ENCODE data around the gene TMBIM6. TPM values are rescaled to one million over a fixed set of nuclear protein-coding genes. Genes with fewer than 3 reads are reported as not detected.

TMBIM6 gene
- total RNA-seq, 2 donors from 2014 or later = 232 to 244 TPM

GRCh38 chr12:49698619-49699545 lies 42.5 kb upstream of the TMBIM6 start:
- DNase-seq (ENCODE audit: low spot score) = no peak
- Histone ChIP-seq H3K4me1 (ENCODE audit: control insufficient read depth in 1 of 2, low read depth in 2 of 2) (peaks cover 21 to 25% of the 10 kb centered on the region in 2 donors), H3K4me3 (peak overlapping the region; percentile 47)

GRCh38 chr12:49702009-49702408 lies 39.3 kb upstream of the TMBIM6 start:
- no peak for TF ChIP-seq CTCF (IDR thresholded peaks at IDR 0.05)

More at GRCh38 chr12:49698619-49699545, 42.5 kb upstream of the TMBIM6 start:
- H3K36me3 ChIP-seq = no peaks in the 10 kb centered on the region
- H3K27me3 ChIP-seq (replicated peaks; ENCODE audit: insufficient read depth) = no peaks in the 10 kb centered on the region
- no peaks in the 10 kb centered on the region for H3K9me3 ChIP-seq
- ATAC-seq (ENCODE audit: insufficient number of reproducible peaks, low FRiP score, low read depth) = peak; percentile 37
- peak overlapping the region; percentile 41 to 73 for H3K27ac ChIP-seq
- TF ChIP-seq CTCF (IDR thresholded peaks at IDR 0.05) = no peak

GRCh38 chr12:49702676-49703215 lies 38.6 kb upstream of the TMBIM6 start:
- Histone ChIP-seq H3K36me3 (no peaks in the 10 kb centered on the region), H3K4me1 (ENCODE audit: control insufficient read depth in 1 of 2, low read depth in 2 of 2) (peaks cover 27 to 46% of the 10 kb centered on the region in 2 donors), H3K27me3 (replicated peaks; ENCODE audit: insufficient read depth) (no peaks in the 10 kb centered on the region), H3K27ac (no peak overlapping the region), H3K4me3 (no peak overlapping the region), H3K9me3 (no peaks in the 10 kb centered on the region)
- DNase-seq (ENCODE audit: low spot score) (no peak), ATAC-seq (ENCODE audit: insufficient number of reproducible peaks, low FRiP score, low read depth) (no peak)
- TF ChIP-seq CTCF (IDR thresholded peaks at IDR 0.05) = no peak

More at GRCh38 chr12:49702009-49702408, 39.3 kb upstream of the TMBIM6 start:
- peaks cover 27 to 45% of the 10 kb centered on the region in 2 donors for H3K4me1 ChIP-seq (ENCODE audit: control insufficient read depth in 1 of 2, low read depth in 2 of 2)
- DNase-seq (ENCODE audit: low spot score) = no peak
- H3K9me3 ChIP-seq = no peaks in the 10 kb centered on the region
- H3K36me3 ChIP-seq = no peaks in the 10 kb centered on the region
- no peak overlapping the region for H3K4me3 ChIP-seq
- no peak overlapping the region for H3K27ac ChIP-seq
- no peak for ATAC-seq (ENCODE audit: insufficient number of reproducible peaks, low FRiP score, low read depth)
- H3K27me3 ChIP-seq (replicated peaks; ENCODE audit: insufficient read depth) = no peaks in the 10 kb centered on the region

GRCh38 chr12:49703647-49704137 lies 37.7 kb upstream of the TMBIM6 start:
- no peaks in the 10 kb centered on the region for H3K27me3 ChIP-seq (replicated peaks; ENCODE audit: insufficient read depth)
- ATAC-seq (ENCODE audit: insufficient number of reproducible peaks, low FRiP score, low read depth) = no peak
- H3K4me1 ChIP-seq (ENCODE audit: control insufficient read depth in 1 of 2, low read depth in 2 of 2) = peaks cover 22 to 43% of the 10 kb centered on the region in 2 donors
- no peak overlapping the region for H3K4me3 ChIP-seq
- no peak for DNase-seq (ENCODE audit: low spot score)
- no peaks in the 10 kb centered on the region for H3K36me3 ChIP-seq
- H3K27ac ChIP-seq = peak overlapping the region in 1 of 2 donors; percentile 10
- no peak for TF ChIP-seq CTCF (IDR thresholded peaks at IDR 0.05)
- no peaks in the 10 kb centered on the region for H3K9me3 ChIP-seq

- Histone ChIP-seq H3K36me3 (no peaks in the 10 kb centered on the region), H3K4me1 (ENCODE audit: control insufficient read depth in 1 of 2, low read depth in 2 of 2) (peaks cover 16 to 32% of the 10 kb centered on the region in 2 donors), H3K4me3 (peak overlapping the region; percentile 84), H3K27me3 (replicated peaks; ENCODE audit: insufficient read depth) (no peaks in the 10 kb centered on the region), H3K9me3 (no peaks in the 10 kb centered on the region), H3K27ac (peak overlapping the region; percentile 2 to 82)
- DNase-seq (ENCODE audit: low spot score) (no peak), ATAC-seq (ENCODE audit: insufficient number of reproducible peaks, low FRiP score, low read depth) (no peak)
- TF ChIP-seq CTCF (IDR thresholded peaks at IDR 0.05) = no peak
These were observed 35.8 kb upstream of the TMBIM6 start for GRCh38 chr12:49705479-49706134.

Measured in thoracic aorta (tissue), 2 donors.